ENCODE data around the gene EIF5A. TPM values are rescaled to one million over a fixed set of nuclear protein-coding genes. Genes with fewer than 3 reads are reported as not detected.

EIF5A gene
- total RNA-seq, 1 experiment from 2014 or later = 1,139 TPM

- no peaks in the 10 kb centered on the region for H3K27me3 ChIP-seq (ENCODE audit: insufficient read depth, low read length)
- BruUV-seq (replicated peaks) = no TSS peak
- no peak within 1 kb of the TSS for H2AFZ ChIP-seq (ENCODE audit: low read depth, low read length, poor library complexity, severe bottlenecking)
- ChIA-PET RAD21 (ENCODE audit: low non-redundant PET in 1 of 2, low total read pairs in 2 of 2, uncharacterized antibody in 2 of 2, unreplicated experiment in 2 of 2) (no interaction called here), CTCF (no interaction called here), POLR2A (interaction anchor here (1.1 to 1.6 kb wide), 3 partner anchors 18 to 72 kb away, joined by 3 to 7 read pairs (median 6); partner anchors contain the start of gene SLC2A4)
- H3K4me1 ChIP-seq (ENCODE audit: control insufficient read depth in 1 of 2, insufficient read depth in 2 of 2, low read length in 2 of 2) = peaks cover 42 to 70% of the 10 kb centered on the region in 2 experiments
- ATAC-seq = peak; percentile 62
- H3K4me2 ChIP-seq (ENCODE audit: low read length) = peak within 1 kb of the TSS; percentile 90
- H3K36me3 ChIP-seq (ENCODE audit: control insufficient read depth in 1 of 2, insufficient read depth in 2 of 2, low read length in 2 of 2) = peaks cover 9 to 21% of the 10 kb centered on the region in 2 experiments
- DNase-seq (ENCODE audit: low read depth, low spot score) = peak; percentile 93
- H3K79me2 ChIP-seq (ENCODE audit: insufficient read depth, low read length) = peaks cover 48% of the 10 kb centered on the region
- intact Hi-C loops (cut with micrococcal nuclease) = loop anchor here (1.0 to 10.0 kb wide), 4 partner anchors 10 to 172 kb away; partner anchors contain the start of genes ELP5, FGF11, SLC2A4 and TMEM102
- H3K4me3 ChIP-seq (replicated peaks in 1 of 2; ENCODE audit: low read depth in 1 of 2, low read length in 2 of 2) = peak within 1 kb of the TSS; percentile 98 to 99
- H3K9me2 ChIP-seq (ENCODE audit: insufficient read depth) = no peaks in the 10 kb centered on the region
- H3K27ac ChIP-seq (ENCODE audit: low read depth, low read length) = peak within 1 kb of the TSS; percentile 94
- peaks cover 5% of the 10 kb centered on the region; the same call in 1 of the 2 replicates for H4K20me1 ChIP-seq (ENCODE audit: insufficient read depth)
- peak within 1 kb of the TSS; percentile 99 for H3K9ac ChIP-seq (ENCODE audit: low read length)
- no peaks in the 10 kb centered on the region for H3K9me3 ChIP-seq (ENCODE audit: control insufficient read depth in 1 of 2, insufficient read depth in 1 of 2, low read depth in 1 of 2, low read length in 2 of 2)
- TF ChIP-seq CTCF (IDR thresholded peaks at IDR 0.05 in 2 of 3, conservative IDR thresholded peaks at IDR 0.05 in 1 of 3; ENCODE audit: borderline replicate concordance in 1 of 3, insufficient read depth in 1 of 3, low read depth in 2 of 3, low read length in 2 of 3) = peak in 2 of 3 experiments; percentile 25 to 42; a peak in 2 of 6 replicates
- TF ChIP-seq SIN3A (IDR thresholded peaks at IDR 0.05; ENCODE audit: low read depth) = peak; percentile 98
- TF ChIP-seq ZNF274 (IDR thresholded peaks at IDR 0.05; ENCODE audit: low read depth, low read length) = no peak
- no peak for TF ChIP-seq FOSL1 (IDR thresholded peaks at IDR 0.05; ENCODE audit: low read depth)
- peak; percentile 100 for TF ChIP-seq POLR2AphosphoS5 (IDR thresholded peaks at IDR 0.05; ENCODE audit: low read depth, low read length)
- TF ChIP-seq ZBTB33 (IDR thresholded peaks at IDR 0.05; ENCODE audit: extremely low read depth, insufficient replicate concordance, low read length) = no peak
- TF ChIP-seq EZH2 (IDR thresholded peaks at IDR 0.05) = no peak
- no peak; the same call in 1 of the 2 replicates for TF ChIP-seq SRF (IDR thresholded peaks at IDR 0.05; ENCODE audit: low read depth)
- no peak for TF ChIP-seq EZH2phosphoT487 (IDR thresholded peaks at IDR 0.05; ENCODE audit: borderline replicate concordance)
- TF ChIP-seq ELF1 (IDR thresholded peaks at IDR 0.05; ENCODE audit: borderline replicate concordance, low read depth) = no peak; the same call in 1 of the 2 replicates
- no peak for TF ChIP-seq REST (IDR thresholded peaks at IDR 0.05; ENCODE audit: low read depth)
- peak; percentile 55 for TF ChIP-seq JUND (IDR thresholded peaks at IDR 0.05)
- no peak for TF ChIP-seq ZFX (IDR thresholded peaks at IDR 0.05)
- TF ChIP-seq YY1 (IDR thresholded peaks at IDR 0.05; ENCODE audit: extremely low read depth, insufficient replicate concordance, low read depth, low read length) = peak; percentile 25
- TF ChIP-seq ATF3 (IDR thresholded peaks at IDR 0.05) = no peak
- TF ChIP-seq MAX (IDR thresholded peaks at IDR 0.05) = peak; percentile 86
- TF ChIP-seq CBX3 (IDR thresholded peaks at IDR 0.05; ENCODE audit: low read depth) = no peak
- no peak for TF ChIP-seq CEBPB (IDR thresholded peaks at IDR 0.05; ENCODE audit: low read depth)
- TF ChIP-seq SP1 (IDR thresholded peaks at IDR 0.05; ENCODE audit: low read depth) = peak; percentile 88
Observed at GRCh38 chr17:7262192-7262934, 45.1 kb upstream of the EIF5A start, which contains the start of gene CLDN7. Gene CLDN7, minus strand, starts transcription at chr17:7262478. Its CDS starts 435 bp downstream, at chr17:7262043.

Data from HCT116 (cell line).